ENCODE results near the gene SLX4IP.
A peak's percentile ranks its signal among the peaks of the same experiment; 100 is the strongest.

Gene SLX4IP

GRCh38 chr20:10497791-10498190 is 62.7 kb downstream of the SLX4IP start:
- DNase-seq: no peak

DNA sequence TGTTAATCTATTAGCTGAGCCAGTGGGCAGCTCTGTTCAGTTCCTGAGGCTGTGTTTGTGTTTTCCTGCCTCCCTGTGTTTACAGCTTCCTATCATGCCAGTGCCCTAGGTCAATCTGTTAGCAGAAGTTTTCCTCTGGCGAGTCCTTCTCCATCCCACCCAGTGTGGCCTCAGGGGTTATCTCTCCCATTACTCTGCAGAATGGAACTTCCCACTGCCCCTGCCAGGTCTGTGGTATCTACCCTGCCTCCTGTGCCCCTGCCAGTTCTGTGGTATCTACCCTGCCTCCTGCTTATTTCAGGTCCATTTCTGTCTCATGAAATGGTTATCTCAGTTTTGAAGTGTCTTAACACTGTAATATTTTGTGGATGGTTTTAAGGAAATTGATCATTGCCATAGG is 63.1 kb downstream of the SLX4IP start:
- no peak for DNase-seq

DNA sequence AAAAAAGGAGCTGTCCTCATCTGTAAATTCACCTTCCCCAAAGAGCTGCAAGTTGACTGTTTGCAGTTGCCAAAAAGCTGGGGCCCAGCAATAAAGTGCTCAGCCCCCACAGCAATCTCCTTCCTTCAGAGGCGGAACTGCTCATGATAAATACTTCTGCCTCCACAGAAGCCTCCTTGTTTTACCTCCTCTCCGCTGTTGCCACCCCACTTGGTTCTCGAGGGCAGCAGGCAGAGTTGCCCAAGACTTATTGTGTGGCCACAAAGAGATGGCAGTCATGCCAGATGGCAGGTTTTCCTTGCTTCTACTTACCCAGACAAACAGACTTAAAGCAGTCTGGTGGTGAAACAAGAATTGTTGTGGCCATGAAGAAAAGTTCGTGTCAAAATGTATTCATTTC is 66.3 kb downstream of the SLX4IP start:
- peak; percentile 10 for DNase-seq

DNA sequence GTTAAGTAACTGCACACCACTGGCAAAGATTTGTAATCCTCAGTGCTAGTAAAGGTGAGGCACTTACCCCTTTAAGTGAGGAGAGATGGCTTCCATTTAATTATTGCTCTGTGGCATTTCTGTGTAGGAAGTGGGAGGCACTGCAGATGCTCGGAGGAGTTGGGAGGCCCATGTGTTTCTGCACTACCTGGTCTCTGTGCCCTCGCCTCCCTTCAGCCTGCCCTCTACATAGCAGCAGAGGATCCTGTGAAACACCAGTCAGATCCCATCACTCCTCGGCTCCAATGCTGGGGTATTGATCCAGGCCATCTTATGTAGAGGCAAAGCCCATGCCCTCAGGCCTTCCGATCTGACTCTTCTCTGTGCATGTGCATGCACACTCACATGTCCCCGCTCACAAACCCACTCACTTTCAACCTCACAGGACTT is 67.0 kb downstream of the SLX4IP start:
- peak; percentile 5 for DNase-seq

DNA sequence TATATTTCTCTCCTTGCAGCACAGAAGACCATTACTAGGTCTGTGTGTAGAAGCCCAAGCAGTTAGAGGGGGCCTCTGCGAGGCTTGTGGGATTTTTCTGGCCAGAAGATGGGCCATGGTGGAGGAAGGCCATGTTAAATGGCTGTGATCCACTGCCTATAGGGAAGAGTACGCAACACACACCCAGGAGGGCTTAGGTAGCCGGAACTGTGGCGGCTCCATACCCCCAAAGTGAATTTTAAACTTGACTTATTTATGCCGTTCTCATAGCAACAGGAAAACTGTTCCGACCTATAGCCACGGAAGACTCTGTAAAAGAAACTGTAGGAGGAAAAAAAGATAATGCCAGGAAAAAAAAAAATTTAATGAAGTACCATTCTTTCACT is 69.5 kb downstream of the SLX4IP start:
- no peak for DNase-seq

DNA sequence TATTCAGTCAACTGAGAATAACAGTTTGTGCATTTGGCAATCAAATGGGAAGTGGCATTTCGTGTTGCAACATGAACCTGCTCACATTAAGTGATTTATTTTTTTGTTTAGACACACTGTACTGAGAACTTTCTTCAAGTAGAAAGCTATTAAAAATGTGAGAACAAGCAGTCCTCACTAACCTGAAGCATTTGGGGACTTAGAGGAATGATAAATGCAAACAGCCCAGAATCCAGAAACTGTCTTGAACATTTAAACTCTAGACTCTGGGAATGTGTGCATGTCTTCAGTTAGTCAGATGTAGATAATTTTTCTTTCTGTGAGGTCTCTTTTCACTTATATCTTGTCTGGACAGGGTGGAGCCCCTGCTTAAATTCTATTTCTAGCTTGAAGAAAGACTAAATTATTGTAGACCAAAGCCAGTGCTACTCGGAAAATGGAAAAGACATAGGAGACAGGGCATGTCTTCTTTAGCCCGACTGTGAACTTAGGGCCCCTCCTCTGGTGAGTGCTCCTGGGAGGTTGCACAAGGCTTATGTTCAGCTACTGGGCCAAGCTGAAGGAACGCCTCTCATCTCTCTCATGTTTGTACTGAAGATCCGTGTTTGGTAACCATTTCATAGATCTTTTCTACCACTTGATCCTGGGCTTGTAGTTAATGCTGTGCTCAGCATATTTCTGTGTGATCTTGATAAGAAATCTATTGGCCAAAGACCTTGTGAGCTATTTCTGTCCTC is 70.1 kb downstream of the SLX4IP start:
- DNase-seq: no peak

DNA sequence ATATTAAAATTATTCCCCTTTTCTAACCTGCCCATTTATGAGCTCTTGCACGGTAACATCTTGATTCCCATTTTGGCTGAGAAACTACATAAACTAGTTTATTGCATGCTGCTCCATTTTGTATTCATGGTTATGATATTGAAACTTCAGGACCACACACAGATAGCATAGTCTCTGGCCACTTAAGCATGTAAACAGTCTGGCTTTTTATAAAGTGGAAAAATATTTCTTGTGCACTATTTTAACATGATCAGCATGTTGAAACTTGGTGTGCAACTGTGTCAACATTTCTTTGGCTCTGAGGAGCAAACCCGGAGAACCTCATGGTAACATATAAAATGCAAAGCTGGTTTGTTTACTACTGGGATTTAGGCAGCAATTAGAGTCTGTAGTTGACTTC is 70.7 kb downstream of the SLX4IP start:
- no peak for DNase-seq

GRCh38 chr20:10507052-10507451 is 71.9 kb downstream of the SLX4IP start:
- DNase-seq: no peak

- no peak for DNase-seq
Observed at GRCh38 chr20:10508060-10508459, 73.0 kb downstream of the SLX4IP start.

DNA sequence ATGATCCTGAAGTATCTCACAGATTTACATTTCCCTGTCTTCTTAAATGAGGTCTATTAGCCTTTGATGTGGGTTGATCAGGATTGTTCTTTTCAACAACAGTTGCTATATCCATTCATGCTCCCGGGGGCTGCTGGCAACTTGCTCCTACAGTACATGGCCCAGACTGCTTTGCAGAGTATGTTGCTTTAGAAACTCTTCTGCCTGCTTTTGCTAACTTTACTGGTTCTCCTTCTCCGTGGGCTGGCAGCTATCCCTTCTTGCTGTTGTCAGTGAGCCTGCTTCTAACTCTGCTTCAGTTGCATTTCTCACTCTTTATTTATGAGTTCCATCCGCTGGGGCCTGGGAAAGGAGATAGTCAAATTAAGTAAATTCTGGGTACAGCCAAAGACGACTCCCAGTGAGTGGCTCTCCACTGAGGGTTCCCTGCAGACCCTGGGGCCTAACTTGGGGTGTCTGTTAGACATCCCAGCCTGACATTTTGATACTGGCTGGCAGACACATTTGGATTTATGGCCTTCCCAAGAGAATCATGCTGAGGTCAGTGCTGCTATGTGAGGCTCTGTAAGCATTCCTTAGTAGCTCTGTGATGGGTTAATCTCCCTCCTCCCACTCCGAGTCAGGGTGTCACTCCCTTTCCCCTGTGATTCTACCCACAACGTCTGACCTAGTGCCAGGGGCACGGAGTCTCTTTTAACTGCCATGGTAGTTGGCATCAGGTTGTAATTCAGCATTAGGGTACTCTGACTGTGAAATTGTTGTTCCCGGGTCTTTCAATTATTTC is 73.6 kb downstream of the SLX4IP start:
- DNase-seq: no peak

DNA sequence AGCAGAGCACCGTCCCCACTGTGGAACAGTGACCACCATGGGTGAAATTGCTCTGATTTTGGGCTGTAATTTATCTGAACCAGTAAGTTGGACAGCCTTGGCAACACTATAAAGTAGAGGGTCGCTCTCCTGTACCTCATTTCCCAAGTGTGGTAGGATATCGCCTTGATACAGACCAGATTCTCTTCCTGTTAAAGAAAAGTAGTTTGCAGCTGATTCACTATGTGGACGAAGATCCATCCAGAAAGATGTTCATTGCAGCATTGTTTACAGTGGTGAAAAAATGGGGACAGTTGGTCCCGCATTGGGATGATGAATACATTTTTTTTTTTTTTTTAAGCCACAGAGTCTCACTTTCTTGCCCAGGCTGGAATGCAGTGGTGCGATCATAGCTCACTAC is 74.3 kb downstream of the SLX4IP start:
- DNase-seq: no peak

DNA sequence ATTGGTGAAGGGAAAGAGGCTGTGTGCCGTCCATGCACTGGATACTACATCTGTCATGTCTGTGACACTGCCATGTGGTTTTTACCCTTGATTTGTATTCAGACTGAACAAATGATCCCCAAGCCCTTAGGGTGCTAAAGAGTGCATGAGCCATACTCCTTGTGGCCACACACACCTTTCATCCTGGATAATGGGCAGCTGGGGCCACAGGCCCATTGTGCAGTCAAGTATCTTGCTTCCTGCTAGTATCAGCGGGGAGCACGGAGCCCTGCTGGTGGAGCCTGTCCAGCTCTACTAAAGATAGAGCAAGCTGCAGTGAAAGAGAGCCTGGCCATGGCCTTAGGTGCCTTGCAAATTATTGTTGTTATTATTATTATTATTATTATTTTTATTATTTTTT is 75.1 kb downstream of the SLX4IP start:
- DNase-seq: no peak

DNA sequence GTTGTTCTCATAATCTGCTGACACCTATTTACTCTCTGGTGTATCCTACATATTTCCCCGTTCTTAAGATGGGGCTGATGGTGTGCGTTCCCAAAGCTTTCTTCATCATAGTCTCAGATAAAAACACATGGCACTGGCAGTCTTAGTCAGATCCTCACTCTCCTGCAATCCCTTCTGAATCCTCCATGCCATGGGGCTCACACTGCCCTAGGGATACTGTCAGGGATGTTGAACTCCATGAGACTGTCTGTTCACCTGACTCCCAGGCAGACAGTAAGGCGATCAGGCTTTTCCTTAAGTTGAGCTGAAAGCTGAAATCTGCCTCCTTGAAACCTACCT is 76.0 kb downstream of the SLX4IP start:
- DNase-seq: no peak

DNA sequence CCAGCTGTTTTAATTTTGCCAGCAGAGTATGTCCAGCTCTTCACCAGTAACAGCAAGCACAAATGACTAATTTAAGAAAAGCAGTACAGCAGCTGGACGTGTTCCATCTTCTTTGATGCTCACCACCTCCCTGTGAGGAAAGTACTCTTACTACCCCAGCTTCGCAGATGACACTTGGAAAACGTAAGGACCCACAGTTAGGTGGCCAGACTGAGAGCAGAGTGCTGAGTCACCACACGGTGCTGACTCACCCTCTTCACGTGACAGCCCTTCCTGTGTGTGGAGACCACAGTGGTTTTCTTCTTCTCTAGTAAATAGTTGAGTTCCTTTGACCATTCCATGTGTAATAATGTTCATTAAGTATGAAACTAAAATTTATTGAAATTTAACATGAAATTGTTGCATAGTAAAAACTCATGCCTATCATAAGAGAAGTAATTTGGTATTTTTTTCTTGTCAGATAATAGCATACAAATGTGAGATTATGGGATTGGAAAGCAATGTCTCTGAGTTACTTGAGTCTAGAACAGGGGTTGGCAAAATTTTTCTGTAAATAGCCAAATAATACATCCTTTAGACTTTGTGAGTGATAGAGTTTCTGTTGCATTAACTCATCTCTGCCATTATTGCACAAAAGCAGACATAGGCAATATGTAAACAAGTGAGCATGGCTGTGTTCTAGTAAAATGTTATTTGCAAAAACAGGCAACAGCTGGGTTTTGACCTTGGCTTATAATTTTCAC is 76.6 kb downstream of the SLX4IP start:
- peak; percentile 19 for DNase-seq

DNA sequence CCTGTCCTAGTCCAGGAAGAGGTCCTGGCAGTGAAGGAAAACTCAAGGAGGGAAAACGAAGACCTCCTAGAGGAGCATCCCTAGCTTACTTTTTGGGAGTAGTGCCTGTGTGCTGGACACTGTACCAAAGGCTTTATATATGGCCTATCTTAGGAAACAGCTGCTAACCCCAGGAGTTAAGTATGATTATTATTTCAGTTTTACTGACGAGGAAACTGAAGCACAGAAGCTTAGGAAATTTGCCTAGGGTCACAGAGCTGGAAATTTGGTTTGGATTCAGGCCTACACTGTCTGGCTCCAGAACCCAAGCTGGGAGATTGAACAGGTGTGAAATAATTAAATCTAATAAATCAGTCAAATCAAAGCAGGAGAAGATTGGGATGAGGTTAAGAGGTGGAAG is 78.0 kb downstream of the SLX4IP start:
- DNase-seq: no peak

DNA sequence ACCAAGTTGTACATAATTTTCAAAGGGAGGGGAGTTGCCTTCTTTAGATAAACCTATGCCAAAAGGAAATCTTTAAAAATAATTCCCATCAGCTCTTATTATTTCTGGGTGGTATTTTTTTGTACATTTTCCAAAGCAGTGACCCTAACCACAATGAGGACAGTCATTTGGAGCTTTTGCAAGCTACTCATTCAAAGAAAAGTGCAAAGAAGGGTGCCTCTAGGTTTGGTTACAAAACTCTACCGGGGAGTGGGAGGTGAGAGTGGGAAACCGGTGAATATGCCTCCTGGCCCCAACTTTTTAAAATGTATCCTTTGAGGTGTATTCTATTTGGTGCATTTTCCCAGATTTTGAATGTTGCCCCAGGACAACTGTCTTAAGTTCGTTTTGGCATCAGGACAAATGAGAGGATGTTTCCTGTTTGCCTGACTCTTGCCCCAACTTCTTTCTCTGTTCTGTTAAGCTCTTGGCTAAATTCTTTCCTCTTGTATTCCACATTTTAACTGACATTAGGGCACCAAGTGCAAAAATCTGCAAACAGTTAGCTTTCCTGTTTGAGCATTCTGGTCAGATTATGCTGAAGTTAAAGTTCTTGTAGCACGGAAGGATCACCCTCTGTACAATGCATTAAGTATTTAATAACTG is 78.9 kb downstream of the SLX4IP start:
- no peak for DNase-seq

GRCh38 chr20:10516529-10516928 is 81.4 kb downstream of the SLX4IP start:
- no peak for DNase-seq

DNA sequence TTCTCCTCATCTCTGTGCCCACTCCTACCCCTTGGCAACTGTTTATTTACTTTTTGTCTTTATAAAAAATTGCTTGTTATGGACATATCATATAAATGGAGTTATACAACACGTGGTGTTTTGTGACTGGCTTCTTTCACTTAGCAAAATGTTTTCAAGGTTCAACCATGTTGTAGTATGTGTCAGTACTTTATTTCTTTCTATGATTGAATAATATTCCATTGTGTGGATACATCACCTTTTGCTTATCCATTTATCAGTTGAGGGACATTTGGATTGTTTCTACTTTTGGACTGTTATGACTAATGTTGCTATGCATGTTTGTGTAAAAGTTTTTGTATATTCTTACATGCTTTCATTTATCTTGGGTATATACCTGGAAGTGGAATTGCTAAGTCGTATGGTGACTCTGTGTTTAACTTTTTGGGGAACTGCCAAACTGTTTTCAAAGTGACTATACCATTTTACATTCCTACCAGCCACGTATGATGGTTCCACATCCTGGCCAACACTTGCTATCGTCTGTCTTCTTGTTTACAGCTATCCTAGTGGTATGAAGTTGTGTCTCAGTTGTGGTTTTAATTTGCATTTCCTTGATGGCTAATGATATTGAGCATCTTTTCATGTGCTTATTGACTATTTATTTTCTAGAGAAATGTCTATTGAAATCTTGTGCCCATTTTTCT is 84.4 kb downstream of the SLX4IP start:
- DNase-seq: no peak

GRCh38 chr20:10520528-10520927 is 85.4 kb downstream of the SLX4IP start:
- no peak for DNase-seq

GRCh38 chr20:10521068-10521831 is 86.1 kb downstream of the SLX4IP start:
- no peak for DNase-seq

DNA sequence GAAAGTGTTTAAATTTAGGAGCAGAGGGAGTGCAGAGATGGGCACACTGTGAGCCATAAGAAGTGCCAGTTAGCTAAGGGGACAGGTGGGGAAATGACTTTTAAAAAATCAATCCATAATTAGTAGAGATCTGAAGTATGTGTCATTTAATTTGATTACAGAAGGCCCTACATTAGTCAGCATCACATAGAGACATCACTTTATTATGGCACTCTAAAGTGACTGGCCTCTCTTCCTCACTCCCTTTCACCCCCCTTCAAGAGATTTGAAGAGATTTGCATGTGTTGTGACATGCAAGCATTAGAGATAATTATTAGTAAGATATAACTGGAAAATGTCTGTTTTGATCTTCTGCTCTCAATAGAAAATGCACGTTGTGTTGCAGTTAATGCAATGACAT is 86.7 kb downstream of the SLX4IP start:
- DNase-seq: no peak

DNA sequence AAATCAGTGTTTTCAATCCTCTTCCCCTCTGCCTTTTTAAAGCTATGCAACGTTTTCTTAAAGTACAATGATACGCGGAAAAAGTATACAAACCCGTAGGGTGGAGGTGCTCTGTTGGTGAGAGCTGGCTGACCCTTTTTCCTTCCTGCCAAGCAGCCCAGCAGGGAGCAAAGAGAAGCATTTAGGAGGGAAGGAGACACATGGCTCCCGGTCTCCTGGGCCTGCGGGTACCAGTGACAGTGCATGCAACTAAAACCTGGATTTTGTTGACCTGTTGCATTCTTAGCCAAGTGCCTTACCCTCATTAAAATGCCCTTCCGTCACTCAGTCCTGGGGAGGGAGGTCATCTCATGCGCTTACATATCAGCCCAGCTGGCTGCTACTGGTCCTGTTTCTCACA is 87.2 kb downstream of the SLX4IP start:
- no peak for DNase-seq
